ENCODE results near the gene PRUNE2.

The PRUNE2 gene

DNA sequence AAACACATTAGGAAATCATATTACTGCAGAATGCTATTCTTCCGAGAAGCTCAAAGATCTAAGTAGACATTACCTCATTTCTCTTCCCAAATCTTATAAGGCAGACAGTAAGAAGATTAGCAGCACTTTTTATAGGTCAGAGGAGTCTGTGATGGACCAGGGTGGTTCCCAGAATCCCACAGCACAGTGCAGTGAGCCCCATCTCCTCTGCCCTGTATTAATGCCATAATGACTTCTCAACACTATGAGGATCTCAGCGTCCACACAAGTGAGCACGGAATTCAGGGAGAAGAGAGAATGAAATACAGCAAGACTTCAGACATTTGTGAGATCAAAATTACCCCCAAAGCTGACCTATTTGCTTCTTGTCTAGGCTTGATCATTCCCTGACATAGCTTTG lies 49.9 kb downstream of the PRUNE2 start:
- no peaks in the 10 kb centered on the region for H3K27me3 ChIP-seq (ENCODE audit: insufficient read depth, poor library complexity, severe bottlenecking)
- TF ChIP-seq CTCF (IDR thresholded peaks at IDR 0.05; ENCODE audit: insufficient read depth, low read length) (no peak), REST (IDR thresholded peaks at IDR 0.05; ENCODE audit: insufficient replicate concordance, low read depth) (no peak), SPI1 (IDR thresholded peaks at IDR 0.05; ENCODE audit: borderline replicate concordance, low read depth) (no peak)
- no peak overlapping the region for H3K27ac ChIP-seq (replicated peaks)
- no peak overlapping the region for H3K4me3 ChIP-seq (replicated peaks; ENCODE audit: insufficient read depth, low read length)
- no peak for DNase-seq (ENCODE audit: low read depth in 1 of 2, low spot score in 1 of 2)

DNA sequence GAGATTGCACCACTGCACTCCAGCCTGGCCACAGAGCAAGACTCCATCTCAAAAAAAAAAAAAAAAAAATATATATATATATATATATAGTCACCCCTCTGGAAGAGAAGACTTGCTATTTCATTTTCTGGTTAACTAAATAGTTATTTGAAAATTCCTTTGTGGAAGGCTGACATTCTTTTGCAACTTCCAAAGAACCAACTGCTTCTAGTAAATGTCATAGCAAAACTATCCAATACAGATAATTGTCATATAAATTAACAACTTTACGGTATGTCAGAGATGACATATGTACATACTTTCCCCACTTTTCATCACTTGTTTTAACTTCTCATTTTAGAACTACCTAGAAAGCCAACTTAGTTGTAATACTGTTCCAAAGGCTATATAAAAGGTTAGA lies 50.9 kb downstream of the PRUNE2 start:
- Histone ChIP-seq H3K4me3 (replicated peaks; ENCODE audit: insufficient read depth, low read length) (no peak overlapping the region), H3K27me3 (ENCODE audit: insufficient read depth, poor library complexity, severe bottlenecking) (no peaks in the 10 kb centered on the region), H3K27ac (replicated peaks) (no peak overlapping the region)
- no peak for DNase-seq (ENCODE audit: low read depth in 1 of 2, low spot score in 1 of 2)
- TF ChIP-seq SPI1 (IDR thresholded peaks at IDR 0.05; ENCODE audit: borderline replicate concordance, low read depth) (no peak), CTCF (IDR thresholded peaks at IDR 0.05; ENCODE audit: insufficient read depth, low read length) (no peak)

DNA sequence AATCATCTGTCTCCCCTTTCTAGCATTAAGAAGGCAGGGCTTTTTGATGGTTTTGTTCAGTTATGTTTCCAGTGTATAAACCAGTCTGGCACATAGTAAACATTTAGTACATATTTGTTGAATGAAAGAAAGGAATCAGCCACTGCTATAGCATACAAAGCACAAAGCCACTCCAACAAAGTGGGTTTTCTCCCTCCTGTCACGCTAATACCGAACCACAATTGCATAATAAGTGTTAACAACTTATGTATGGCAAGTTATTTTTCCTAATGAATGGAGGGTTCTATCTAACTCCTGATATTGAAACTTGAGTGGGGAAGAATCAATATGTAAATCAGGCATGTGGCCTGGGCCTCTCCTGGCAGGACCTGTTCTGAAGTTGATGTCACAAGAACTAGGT lies 53.9 kb downstream of the PRUNE2 start:
- Histone ChIP-seq H3K4me3 (replicated peaks; ENCODE audit: insufficient read depth, low read length) (no peak overlapping the region), H3K27ac (replicated peaks) (no peak overlapping the region), H3K27me3 (ENCODE audit: insufficient read depth, poor library complexity, severe bottlenecking) (no peaks in the 10 kb centered on the region)
- TF ChIP-seq CTCF (IDR thresholded peaks at IDR 0.05; ENCODE audit: insufficient read depth, low read length): no peak
- no peak for TF ChIP-seq GABPA (IDR thresholded peaks at IDR 0.05; ENCODE audit: low read depth)
- TF ChIP-seq REST (IDR thresholded peaks at IDR 0.05; ENCODE audit: insufficient replicate concordance, low read depth): no peak
- no peak for TF ChIP-seq POLR2AphosphoS5 (IDR thresholded peaks at IDR 0.05; ENCODE audit: low read depth)
- no peak for TF ChIP-seq SPI1 (IDR thresholded peaks at IDR 0.05; ENCODE audit: borderline replicate concordance, low read depth)
- no peak for DNase-seq (ENCODE audit: low read depth in 1 of 2, low spot score in 1 of 2)

- H3K27me3 ChIP-seq (ENCODE audit: insufficient read depth, poor library complexity, severe bottlenecking): no peaks in the 10 kb centered on the region
- H3K4me3 ChIP-seq (replicated peaks; ENCODE audit: insufficient read depth, low read length): no peak overlapping the region
- H3K27ac ChIP-seq (replicated peaks): no peak overlapping the region
- no peak for DNase-seq (ENCODE audit: low read depth in 1 of 2, low spot score in 1 of 2)
- TF ChIP-seq SPI1 (IDR thresholded peaks at IDR 0.05; ENCODE audit: borderline replicate concordance, low read depth) (no peak), CTCF (IDR thresholded peaks at IDR 0.05; ENCODE audit: insufficient read depth, low read length) (no peak), REST (IDR thresholded peaks at IDR 0.05; ENCODE audit: insufficient replicate concordance, low read depth) (no peak), POLR2AphosphoS5 (IDR thresholded peaks at IDR 0.05; ENCODE audit: low read depth) (no peak), GABPA (IDR thresholded peaks at IDR 0.05; ENCODE audit: low read depth) (no peak)
Measured at GRCh38 chr9:76846297-76846696, 59.6 kb downstream of the PRUNE2 start.

All from HL-60 (cell line).